ENCODE measurements around the gene AFP.
"Not testable (repeated sequence)": the region's sequence is repeated elsewhere in the genome, so short reads cannot be mapped to it uniquely, and the experiment has no call there.

Gene AFP

DNA sequence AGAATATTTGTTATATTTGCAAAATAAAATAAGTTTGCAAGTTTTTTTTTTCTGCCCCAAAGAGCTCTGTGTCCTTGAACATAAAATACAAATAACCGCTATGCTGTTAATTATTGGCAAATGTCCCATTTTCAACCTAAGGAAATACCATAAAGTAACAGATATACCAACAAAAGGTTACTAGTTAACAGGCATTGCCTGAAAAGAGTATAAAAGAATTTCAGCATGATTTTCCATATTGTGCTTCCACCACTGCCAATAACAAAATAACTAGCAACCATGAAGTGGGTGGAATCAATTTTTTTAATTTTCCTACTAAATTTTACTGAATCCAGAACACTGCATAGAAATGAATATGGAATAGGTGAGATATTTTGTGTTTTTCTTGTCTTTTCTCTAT, at the start of gene AFP:
TSS of gene AFP (plus strand) at position 238 of the 400 bp plus-strand sequence. CDS start at position 280, 42 bp downstream.
- DNase-seq, result no peak

DNA sequence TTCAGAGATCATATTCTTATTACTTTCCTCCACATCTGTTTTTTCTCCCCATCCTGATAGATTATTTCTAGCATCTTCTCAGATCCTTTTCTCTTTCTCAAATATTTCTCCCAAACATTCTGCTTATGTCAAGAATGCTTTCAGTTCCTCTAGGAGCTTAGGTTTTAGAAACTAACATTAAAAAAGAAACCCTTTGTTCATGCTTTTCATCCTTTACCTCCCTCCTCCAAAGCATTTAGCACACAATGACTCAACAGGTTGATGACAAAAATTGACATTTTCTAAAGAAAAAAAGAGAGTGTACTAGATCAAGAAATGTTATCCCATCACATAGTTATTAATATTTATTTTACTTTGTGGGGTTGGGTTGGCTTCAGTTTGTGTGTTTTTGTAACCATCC, 48.5 kb upstream of the AFP start:
- no peak for DNase-seq

DNA sequence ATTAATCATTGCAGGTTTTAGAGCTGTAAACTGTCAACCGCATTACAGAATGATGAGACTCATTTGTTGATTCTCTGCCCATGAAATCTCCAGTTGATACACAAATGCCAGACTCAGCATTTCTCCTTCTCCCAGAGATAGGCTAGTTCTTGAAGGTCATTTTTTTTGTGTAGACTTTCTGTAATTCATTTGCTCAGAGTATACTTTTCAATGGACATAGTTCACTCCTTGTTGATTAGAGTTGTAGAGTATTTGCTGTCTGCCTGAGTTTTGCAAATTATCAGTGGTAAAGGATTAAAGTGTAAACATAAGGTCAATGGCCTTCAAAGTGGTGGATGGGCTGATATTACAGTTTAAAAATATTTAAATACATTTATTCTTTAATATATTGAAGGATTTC, 47.1 kb upstream of the AFP start:
- DNase-seq, result no peak

DNA sequence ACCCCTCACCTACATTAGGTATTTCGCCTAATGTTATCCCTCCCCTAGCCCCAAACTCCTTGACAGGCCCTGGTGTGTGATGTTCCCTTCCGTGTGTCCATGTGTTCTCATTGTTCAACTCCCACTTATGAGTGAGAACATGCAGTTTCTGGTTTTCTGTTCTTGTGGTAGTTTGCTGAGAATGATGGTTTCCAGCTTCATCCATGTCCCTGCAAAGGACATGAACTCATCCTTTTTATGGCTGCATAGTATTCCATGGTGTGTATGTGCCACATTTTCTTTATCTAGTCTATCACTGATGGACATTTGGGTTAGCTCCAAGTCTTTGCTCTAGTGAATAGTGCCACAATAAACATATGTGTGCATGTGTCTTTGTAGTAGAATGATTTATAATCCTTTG, 46.4 kb upstream of the AFP start:
- not testable (repeated sequence) for DNase-seq

DNA sequence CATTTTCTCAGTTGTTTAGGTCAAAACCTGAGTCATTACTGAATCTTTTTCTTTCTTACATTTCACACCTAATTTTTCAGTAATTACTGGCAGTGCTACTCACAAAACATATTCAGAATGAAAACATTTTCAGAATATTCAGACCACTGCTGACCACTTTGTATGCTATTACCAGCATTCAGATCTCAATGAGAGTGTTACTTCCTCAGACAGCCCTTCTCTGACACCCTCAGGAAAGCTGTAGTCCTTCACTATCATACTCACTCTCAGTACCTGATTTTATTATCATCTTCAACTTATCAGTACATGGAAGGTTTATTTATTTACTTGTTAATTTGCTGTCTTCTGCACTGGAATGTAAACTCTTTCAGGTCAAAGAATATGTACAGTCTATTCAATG, 44.2 kb upstream of the AFP start:
- DNase-seq, result no peak

DNA sequence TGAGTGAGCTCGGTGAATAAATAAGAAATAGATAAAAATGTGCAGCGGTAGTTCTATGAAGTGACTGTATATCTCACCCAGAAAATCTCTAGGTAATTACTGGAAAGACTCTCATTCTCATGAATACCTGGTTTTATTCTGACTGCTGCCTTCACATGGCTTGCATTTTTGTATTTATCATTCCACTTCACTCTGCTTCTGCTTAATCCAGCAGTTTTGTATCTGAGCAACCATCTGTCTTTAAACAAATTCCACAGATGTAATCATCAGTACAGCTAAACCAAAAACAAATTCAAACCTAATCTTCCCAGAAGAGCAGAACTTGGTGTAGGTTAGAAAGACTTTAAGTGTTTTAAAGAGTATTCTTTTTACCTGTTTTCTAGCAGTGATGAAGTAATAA, 43.1 kb upstream of the AFP start:
- DNase-seq, result no peak

DNA sequence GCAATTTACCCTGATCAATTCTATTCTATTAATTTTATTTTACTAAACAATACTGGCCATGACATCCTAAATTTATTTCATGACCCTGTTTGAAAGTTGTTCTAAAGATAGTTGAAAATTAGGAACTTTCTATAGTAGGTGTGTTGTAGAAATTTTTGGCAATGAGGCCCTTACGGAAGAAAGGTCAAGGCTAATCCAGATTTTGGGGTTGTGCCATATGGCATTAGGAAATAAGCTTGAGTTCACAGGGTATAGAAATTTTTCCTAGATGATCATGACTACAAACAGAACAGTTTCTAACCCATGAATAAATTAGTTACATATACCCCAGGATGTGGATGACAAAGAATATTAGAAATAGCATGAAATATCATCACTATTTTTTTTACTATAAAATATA, 39.7 kb upstream of the AFP start:
- no peak for DNase-seq

DNA sequence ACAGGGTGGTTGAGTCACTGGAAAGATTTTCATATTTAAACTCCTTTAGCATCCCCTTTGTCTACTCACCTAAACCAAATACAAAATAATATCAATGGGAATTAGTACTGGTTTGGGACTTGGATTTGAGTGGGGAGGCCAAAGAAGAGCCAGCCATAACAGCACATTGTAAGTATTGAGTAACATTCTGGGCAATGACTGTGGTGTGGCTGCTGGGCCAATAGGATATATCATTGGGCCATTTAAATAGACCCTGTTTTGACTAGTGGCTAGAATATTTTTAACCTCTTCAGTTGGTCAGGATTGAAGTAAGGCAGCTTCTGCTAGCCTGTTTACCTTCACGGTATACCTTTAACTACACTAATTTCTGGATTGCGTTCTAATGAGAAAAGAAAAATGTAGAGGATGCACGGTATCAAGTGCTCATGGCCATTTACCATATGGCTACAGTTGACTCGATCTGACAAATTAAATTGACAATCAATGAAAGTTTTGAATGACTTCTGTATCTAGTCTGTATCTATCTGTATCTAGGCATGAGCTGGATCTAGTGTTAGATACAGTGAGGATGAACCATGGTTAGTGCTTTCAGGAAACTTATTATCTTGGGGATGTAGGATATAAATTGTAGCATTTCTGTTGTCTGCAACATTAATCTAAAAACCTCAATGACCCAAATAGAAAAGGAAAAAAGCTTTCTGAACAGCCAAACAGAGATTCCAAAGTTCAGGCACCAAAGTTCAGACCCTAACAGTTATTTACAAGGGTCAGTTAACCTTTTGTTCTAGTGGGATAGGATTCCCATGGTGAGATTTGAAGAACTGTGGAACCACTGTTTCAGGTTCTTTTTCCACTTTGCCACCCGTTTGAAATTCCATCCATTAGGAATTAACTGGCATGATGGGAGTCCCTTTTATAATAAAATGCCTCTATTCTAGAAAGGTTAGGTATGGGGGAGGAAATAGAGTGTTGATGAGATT, 38.7 kb upstream of the AFP start:
- no peak for DNase-seq

DNA sequence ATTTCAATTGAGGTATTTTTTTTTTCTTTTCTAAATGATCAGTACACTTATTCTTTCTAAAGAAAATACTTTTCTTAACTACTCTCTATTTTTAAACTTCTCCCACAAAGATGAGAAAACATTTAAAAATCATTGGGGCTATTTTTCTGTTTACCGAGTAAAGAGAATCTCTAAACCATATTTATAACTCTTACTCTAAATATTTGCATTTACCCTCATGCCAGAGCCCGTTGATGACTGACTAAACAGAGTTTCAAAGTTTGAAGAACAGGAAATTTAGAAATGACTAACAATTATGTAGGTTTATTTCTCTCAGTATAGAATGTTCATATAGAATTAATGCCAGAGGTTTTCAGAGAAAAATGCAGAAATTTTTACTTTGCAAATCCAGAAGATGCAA, 34.6 kb upstream of the AFP start:
- no peak for DNase-seq

DNA sequence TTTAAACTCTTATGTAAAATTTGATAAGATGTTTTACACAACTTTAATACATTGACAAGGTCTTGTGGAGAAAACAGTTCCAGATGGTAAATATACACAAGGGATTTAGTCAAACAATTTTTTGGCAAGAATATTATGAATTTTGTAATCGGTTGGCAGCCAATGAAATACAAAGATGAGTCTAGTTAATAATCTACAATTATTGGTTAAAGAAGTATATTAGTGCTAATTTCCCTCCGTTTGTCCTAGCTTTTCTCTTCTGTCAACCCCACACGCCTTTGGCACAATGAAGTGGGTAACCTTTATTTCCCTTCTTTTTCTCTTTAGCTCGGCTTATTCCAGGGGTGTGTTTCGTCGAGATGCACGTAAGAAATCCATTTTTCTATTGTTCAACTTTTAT, 32.0 kb upstream of the AFP start, which contains the start of gene ALB:
TSS of gene ALB (plus strand) at position 246 of the 400 bp plus-strand sequence. CDS start at position 287, 41 bp downstream.
- DNase-seq, result no peak

DNA sequence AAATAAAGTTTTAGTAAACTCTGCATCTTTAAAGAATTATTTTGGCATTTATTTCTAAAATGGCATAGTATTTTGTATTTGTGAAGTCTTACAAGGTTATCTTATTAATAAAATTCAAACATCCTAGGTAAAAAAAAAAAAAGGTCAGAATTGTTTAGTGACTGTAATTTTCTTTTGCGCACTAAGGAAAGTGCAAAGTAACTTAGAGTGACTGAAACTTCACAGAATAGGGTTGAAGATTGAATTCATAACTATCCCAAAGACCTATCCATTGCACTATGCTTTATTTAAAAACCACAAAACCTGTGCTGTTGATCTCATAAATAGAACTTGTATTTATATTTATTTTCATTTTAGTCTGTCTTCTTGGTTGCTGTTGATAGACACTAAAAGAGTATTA, 31.6 kb upstream of the AFP start:
- no peak for DNase-seq

DNA sequence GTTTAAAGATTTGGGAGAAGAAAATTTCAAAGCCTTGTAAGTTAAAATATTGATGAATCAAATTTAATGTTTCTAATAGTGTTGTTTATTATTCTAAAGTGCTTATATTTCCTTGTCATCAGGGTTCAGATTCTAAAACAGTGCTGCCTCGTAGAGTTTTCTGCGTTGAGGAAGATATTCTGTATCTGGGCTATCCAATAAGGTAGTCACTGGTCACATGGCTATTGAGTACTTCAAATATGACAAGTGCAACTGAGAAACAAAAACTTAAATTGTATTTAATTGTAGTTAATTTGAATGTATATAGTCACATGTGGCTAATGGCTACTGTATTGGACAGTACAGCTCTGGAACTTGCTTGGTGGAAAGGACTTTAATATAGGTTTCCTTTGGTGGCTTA, 30.9 kb upstream of the AFP start:
- DNase-seq, result no peak

DNA sequence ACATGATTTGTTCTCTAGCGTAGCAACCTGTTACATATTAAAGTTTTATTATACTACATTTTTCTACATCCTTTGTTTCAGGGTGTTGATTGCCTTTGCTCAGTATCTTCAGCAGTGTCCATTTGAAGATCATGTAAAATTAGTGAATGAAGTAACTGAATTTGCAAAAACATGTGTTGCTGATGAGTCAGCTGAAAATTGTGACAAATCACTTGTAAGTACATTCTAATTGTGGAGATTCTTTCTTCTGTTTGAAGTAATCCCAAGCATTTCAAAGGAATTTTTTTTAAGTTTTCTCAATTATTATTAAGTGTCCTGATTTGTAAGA, 29.5 kb upstream of the AFP start:
- DNase-seq, result no peak

DNA sequence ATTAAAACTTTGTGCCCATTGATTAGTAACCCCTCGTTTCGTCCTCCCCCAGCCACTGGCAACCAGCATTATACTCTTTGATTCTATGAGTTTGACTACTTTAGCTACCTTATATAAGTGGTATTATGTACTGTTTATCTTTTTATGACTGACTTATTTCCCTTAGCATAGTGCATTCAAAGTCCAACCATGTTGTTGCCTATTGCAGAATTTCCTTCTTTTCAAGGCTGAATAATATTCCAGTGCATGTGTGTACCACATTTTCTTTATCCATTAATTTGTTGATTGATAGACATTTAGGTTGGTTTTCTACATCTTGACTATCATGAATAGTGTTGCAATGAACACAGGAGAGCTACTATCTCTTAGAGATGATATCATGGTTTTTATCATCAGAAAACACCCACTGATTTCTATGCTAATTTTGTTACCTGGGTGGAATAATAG, 28.8 kb upstream of the AFP start:
- DNase-seq, result no peak

DNA sequence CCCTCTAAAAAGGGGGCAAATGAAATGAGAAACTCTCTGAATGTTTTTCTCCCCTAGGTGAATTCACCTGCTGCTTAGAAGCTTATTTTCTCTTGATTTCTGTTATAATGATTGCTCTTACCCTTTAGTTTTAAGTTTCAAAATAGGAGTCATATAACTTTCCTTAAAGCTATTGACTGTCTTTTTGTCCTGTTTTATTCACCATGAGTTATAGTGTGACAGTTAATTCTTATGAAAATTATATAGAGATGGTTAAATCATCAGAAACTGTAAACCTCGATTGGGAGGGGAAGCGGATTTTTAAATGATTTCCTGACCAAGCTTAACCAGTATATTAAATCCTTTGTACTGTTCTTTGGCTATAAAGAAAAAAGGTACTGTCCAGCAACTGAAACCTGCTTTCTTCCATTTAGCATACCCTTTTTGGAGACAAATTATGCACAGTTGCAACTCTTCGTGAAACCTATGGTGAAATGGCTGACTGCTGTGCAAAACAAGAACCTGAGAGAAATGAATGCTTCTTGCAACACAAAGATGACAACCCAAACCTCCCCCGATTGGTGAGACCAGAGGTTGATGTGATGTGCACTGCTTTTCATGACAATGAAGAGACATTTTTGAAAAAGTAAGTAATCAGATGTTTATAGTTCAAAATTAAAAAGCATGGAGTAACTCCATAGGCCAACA, 27.7 kb upstream of the AFP start:
- no peak for DNase-seq

DNA sequence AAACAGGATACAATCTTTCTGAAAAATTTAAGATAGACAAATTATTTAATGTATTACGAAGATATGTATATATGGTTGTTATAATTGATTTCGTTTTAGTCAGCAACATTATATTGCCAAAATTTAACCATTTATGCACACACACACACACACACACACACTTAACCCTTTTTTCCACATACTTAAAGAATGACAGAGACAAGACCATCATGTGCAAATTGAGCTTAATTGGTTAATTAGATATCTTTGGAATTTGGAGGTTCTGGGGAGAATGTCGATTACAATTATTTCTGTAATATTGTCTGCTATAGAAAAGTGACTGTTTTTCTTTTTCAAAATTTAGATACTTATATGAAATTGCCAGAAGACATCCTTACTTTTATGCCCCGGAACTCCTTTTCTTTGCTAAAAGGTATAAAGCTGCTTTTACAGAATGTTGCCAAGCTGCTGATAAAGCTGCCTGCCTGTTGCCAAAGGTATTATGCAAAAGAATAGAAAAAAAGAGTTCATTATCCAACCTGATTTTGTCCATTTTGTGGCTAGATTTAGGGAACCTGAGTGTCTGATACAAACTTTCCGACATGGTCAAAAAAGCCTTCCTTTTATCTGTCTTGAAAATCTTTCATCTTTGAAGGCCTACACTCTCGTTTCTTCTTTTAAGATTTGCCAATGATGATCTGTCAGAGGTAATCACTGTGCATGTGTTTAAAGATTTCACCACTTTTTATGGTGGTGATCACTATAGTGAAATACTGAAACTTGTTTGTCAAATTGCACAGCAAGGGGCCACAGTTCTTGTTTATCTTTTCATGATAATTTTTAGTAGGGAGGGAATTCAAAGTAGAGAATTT, 26.8 kb upstream of the AFP start:
- no peak for DNase-seq

DNA sequence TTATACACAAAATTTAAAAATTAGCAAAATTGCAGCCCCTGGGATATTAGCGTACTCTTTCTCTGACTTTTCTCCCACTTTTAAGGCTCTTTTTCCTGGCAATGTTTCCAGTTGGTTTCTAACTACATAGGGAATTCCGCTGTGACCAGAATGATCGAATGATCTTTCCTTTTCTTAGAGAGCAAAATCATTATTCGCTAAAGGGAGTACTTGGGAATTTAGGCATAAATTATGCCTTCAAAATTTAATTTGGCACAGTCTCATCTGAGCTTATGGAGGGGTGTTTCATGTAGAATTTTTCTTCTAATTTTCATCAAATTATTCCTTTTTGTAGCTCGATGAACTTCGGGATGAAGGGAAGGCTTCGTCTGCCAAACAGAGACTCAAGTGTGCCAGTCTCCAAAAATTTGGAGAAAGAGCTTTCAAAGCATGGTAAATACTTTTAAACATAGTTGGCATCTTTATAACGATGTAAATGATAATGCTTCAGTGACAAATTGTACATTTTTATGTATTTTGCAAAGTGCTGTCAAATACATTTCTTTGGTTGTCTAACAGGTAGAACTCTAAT, 26.0 kb upstream of the AFP start:
- no peak for DNase-seq

DNA sequence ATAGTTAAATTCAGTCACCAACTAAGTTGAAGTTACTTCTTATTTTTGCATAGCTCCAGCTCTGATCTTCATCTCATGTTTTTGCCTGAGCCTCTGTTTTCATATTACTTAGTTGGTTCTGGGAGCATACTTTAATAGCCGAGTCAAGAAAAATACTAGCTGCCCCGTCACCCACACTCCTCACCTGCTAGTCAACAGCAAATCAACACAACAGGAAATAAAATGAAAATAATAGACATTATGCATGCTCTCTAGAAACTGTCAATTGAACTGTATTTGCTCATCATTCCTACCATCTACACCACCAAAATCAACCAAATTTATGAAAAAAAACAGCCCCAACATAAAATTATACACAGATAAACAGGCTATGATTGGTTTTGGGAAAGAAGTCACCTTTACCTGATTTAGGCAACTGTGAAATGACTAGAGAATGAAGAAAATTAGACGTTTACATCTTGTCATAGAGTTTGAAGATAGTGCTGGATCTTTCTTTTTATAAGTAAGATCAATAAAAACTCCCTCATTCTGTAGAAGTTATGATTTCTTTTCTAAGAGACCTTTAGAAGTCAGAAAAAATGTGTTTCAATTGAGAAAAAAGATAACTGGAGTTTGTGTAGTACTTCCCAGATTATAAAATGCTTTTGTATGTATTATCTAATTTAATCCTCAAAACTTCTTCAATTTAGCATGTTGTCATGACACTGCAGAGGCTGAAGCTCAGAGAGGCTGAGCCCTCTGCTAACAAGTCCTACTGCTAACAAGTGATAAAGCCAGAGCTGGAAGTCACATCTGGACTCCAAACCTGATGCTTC, 24.9 kb upstream of the AFP start:
- no peak for DNase-seq

DNA sequence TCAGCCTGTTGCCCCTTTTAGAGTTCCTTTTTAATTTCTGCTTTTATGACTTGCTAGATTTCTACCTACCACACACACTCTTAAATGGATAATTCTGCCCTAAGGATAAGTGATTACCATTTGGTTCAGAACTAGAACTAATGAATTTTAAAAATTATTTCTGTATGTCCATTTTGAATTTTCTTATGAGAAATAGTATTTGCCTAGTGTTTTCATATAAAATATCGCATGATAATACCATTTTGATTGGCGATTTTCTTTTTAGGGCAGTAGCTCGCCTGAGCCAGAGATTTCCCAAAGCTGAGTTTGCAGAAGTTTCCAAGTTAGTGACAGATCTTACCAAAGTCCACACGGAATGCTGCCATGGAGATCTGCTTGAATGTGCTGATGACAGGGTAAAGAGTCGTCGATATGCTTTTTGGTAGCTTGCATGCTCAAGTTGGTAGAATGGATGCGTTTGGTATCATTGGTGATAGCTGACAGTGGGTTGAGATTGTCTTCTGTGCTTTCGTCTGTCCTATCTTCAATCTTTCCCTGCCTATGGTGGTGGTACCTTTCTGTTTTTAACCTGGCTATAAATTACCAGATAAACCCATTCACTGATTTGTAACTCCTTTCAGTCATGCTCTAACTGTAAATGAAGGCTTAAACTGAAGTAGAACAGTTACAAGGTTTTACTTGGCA, 24.1 kb upstream of the AFP start:
- DNase-seq, result no peak

DNA sequence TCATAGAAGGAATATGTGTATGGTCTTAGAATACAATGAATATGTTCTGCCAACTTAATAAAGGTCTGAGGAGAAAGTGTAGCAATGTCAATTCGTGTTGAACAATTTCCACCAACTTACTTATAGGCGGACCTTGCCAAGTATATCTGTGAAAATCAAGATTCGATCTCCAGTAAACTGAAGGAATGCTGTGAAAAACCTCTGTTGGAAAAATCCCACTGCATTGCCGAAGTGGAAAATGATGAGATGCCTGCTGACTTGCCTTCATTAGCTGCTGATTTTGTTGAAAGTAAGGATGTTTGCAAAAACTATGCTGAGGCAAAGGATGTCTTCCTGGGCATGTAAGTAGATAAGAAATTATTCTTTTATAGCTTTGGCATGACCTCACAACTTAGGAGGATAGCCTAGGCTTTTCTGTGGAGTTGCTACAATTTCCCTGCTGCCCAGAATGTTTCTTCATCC, 22.7 kb upstream of the AFP start:
- DNase-seq, result no peak

DNA sequence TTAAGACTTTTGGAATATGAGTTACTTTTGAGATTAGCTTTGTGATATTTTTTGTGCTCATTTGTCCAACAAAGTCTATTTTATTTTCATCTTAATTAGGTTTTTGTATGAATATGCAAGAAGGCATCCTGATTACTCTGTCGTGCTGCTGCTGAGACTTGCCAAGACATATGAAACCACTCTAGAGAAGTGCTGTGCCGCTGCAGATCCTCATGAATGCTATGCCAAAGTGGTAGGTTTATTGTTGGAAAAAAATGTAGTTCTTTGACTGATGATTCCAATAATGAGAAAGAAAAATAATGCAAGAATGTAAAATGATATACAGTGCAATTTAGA, 21.1 kb upstream of the AFP start:
- no peak for DNase-seq
